GM12878 (cell line): ENCODE measurements around the gene SRPK3. TPM values are rescaled to one million over a fixed set of nuclear protein-coding genes. Genes with fewer than 3 reads are reported as not detected.

Source experiments
- ATAC-seq: fragments of 200-7000 bp; cut with Tn5 transposase; 3 replicates; pipeline ENCODE4 v1.9.1; 2020; ENCODE audit warnings: mild to moderate bottlenecking, moderate library complexity
- BruUV-seq: library from RNA; stranded (reverse); fragments of 400-500 nt; replicated peaks from 2 replicates; lab custom pipeline; 2021; lab: Mats Ljungman, UMichigan
- CTCF ChIA-PET: fragments of 300-600 bp; sonication (Branson Sonifier 250); formaldehyde crosslinking; extraction: SDS; loops from one replicate; lab custom pipeline; 2021; ENCODE audit warnings: inconsistent platforms; lab: Yijun Ruan, JAX
- POLR2A ChIA-PET: fragments of 350-600 bp; formaldehyde crosslinking; extraction: SDS; loops from one replicate; lab custom pipeline; 2021; ENCODE audit warnings: inconsistent platforms; lab: Charles Lee
- RAD21 ChIA-PET: fragments of 300-600 bp; sonication (Branson Sonifier 250); formaldehyde crosslinking; loops from one replicate; lab custom pipeline; 2023; ENCODE audit warnings: antibody characterized with exemption; ENCODE audit not compliant: unreplicated experiment; lab: Charles Lee
- SMC1A ChIA-PET: fragments of 300-600 bp; sonication (Branson Sonifier 250); formaldehyde crosslinking; loops from one replicate; lab custom pipeline; 2023; ENCODE audit not compliant: unreplicated experiment, uncharacterized antibody; lab: Charles Lee
- DNase-seq: peaks from one replicate; pipeline ENCODE4 v3.0.0-alpha.2; 2011; ENCODE audit warnings: low read depth, low spot score
- FAIRE-seq: peaks from 3 replicates; lab custom pipeline; 2011; peaks lifted over from hg19 to GRCh38; lab: Jason Lieb, UNC
- H2AFZ ChIP-seq: 2 replicates; pipeline ENCODE4 v1.6.0; 2011; ENCODE audit warnings: low read depth, low read length, control low read depth; ENCODE audit not compliant: control insufficient read depth
- H3K27ac ChIP-seq: 2 replicates; pipeline ENCODE4 v1.5.1; 2011; ENCODE audit warnings: control low read depth; ENCODE audit not compliant: control insufficient read depth, insufficient read depth
- H3K27me3 ChIP-seq, 2 experiments: replicated peaks in 1 of 2; 2 replicates each; pipeline versions ENCODE4 v1.6.0 to v1.6.1; 2011; ENCODE audit warnings: low read length in 1 of 2; ENCODE audit not compliant: control insufficient read depth in 2 of 2, insufficient read depth in 2 of 2
- H3K36me3 ChIP-seq, 2 experiments: 2 replicates each; pipeline ENCODE4 v1.5.1; 2011; ENCODE audit warnings: low read length in 1 of 2; ENCODE audit not compliant: control insufficient read depth in 2 of 2, insufficient read depth in 2 of 2
- H3K4me1 ChIP-seq: 2 replicates; pipeline ENCODE4 v1.6.1; 2011; ENCODE audit warnings: mild to moderate bottlenecking, low read length, moderate library complexity, mixed read lengths; ENCODE audit not compliant: control insufficient read depth, insufficient read depth
- H3K4me2 ChIP-seq: 2 replicates; pipeline ENCODE4 v1.6.0; 2011; ENCODE audit warnings: control low read depth; ENCODE audit not compliant: control insufficient read depth, insufficient read depth
- H3K4me3 ChIP-seq: fragments of 200-600 bp; sonication (generic); 2 replicates; pipeline ENCODE4 v1.5.1; 2016
- H3K79me2 ChIP-seq: 2 replicates; pipeline ENCODE4 v1.6.0; 2011; ENCODE audit warnings: low read length; ENCODE audit not compliant: control insufficient read depth, insufficient read depth
- H3K9ac ChIP-seq: 2 replicates; pipeline ENCODE4 v1.8.0; 2011; ENCODE audit warnings: low read length, control low read depth, mixed read lengths; ENCODE audit not compliant: control insufficient read depth, insufficient read depth
- H3K9me3 ChIP-seq: replicated peaks from 3 replicates; pipeline ENCODE4 v1.5.1; 2011; ENCODE audit warnings: mild to moderate bottlenecking, low read length; ENCODE audit not compliant: control insufficient read depth, insufficient read depth
- H4K20me1 ChIP-seq: 2 replicates; pipeline ENCODE4 v1.6.0; 2011; ENCODE audit not compliant: control insufficient read depth, insufficient read depth
- ASH2L ChIP-seq: fragments of 300-600, 200-600 bp; sonication (generic); IDR thresholded peaks from 2 replicates; pipeline ENCODE4 v1.6.1; 2017; ENCODE audit warnings: low read depth, mild to moderate bottlenecking, borderline replicate concordance
- ATF7 ChIP-seq: fragments of 450-650 bp; IDR thresholded peaks from 2 replicates; pipeline ENCODE4 v1.6.1; 2016; ENCODE audit warnings: low read depth, mild to moderate bottlenecking
- BHLHE40 ChIP-seq, 2 experiments: fragments of 450-650 bp in 1 of 2; IDR thresholded peaks; 2 replicates each; pipeline ENCODE4 v1.6.1; 2011 to 2017; ENCODE audit warnings: low read depth in 2 of 2, borderline replicate concordance in 1 of 2, improper control_type of control experiment in 1 of 2, low read length in 1 of 2, mild to moderate bottlenecking in 1 of 2
- CHD1 ChIP-seq: IDR thresholded peaks from 2 replicates; pipeline ENCODE4 v1.6.1; 2012; ENCODE audit warnings: low read depth, low read length, improper control_type of control experiment
- EP300 ChIP-seq, 2 experiments: fragments of 150-350 bp in 1 of 2; IDR thresholded peaks; 2 replicates each; pipeline ENCODE4 v1.6.1; 2011 to 2012; ENCODE audit warnings: low read depth in 2 of 2, low read length in 2 of 2, borderline replicate concordance in 1 of 2, improper control_type of control experiment in 1 of 2, inconsistent platforms in 1 of 2; ENCODE audit not compliant: control insufficient read depth in 1 of 2
- HDAC2 ChIP-seq: fragments of 200-600 bp; sonication (generic); IDR thresholded peaks from 2 replicates; pipeline ENCODE4 v1.6.1; 2017
- HDGF ChIP-seq: fragments of 450-650 bp; IDR thresholded peaks from 2 replicates; pipeline ENCODE4 v1.6.1; 2016; ENCODE audit warnings: antibody characterized with exemption
- PML ChIP-seq: IDR thresholded peaks from 2 replicates; pipeline ENCODE4 v1.6.1; 2012; ENCODE audit warnings: low read length, inconsistent platforms
- ZBED1 ChIP-seq: IDR thresholded peaks from 2 replicates; pipeline ENCODE4 v1.6.1; 2016; ENCODE audit warnings: borderline replicate concordance
- ZNF207 ChIP-seq: fragments of 450-650 bp; IDR thresholded peaks from 2 replicates; pipeline ENCODE4 v1.6.1; 2014; ENCODE audit warnings: antibody characterized with exemption, mild to moderate bottlenecking, borderline replicate concordance
- ZSCAN29 ChIP-seq: fragments of 450-650 bp; IDR thresholded peaks from 2 replicates; pipeline ENCODE4 v1.6.1; 2017; ENCODE audit warnings: mild to moderate bottlenecking, moderate library complexity
- WGBS: methylation state at CpG from one replicate; pipeline ENCODE4 v1.1.6; 2016; ENCODE audit warnings: low lambda C conversion rate; ENCODE audit not compliant: insufficient replicate concordance, insufficient coverage; ENCODE audit errors: missing lambda C conversion rate; 5-methylcytosine and 5-hydroxymethylcytosine counted together
- in situ Hi-C: fragments of 300-500 bp; cut with MboI; formaldehyde crosslinking; loops from 9 replicates; pipeline ENCODE4 v1.14.3; 2018; ENCODE audit warnings: mixed read lengths
- intact Hi-C: fragments of 100-400 bp; cut with micrococcal nuclease; formaldehyde crosslinking; loops from one replicate; pipeline ENCODE4 v1.14.2; 2022; ENCODE audit not compliant: unreplicated experiment
- polyA plus RNA-seq, 11 experiments: library from polyadenylated mRNA; depleted of rRNA in 4 of 11; unstranded in 6 of 11; stranded (reverse) in 5 of 11; fragments of >200 nt; fragmentation: Nextera tagmentation in 4 of 11; fragmentation: Illumina TruSeq in 1 of 11; extraction: Ambion mirVana in 4 of 11; extraction: Trizol in 1 of 11; gene quantifications; 1 replicate in 1 of 11; 2 replicates in 10 of 11; pipeline versions ENCODE4 v1.2.1 to v1.2.3, GENCODE V29; 2011 to 2016; ENCODE audit warnings: inconsistent platforms in 2 of 11, missing spikeins in 2 of 11, low read depth in 1 of 11
- total RNA-seq, 4 experiments: library from RNA; depleted of rRNA in 3 of 4; stranded (reverse); fragments of >200 nt in 3 of 4; fragmentation: Illumina TruSeq in 1 of 4; extraction: Trizol in 1 of 4; gene quantifications; 2 replicates each; pipeline versions ENCODE4 v1.2.1 to v1.2.3, GENCODE V29; 2013 to 2021
- TF ChIP-seq, protein P1 (sequence below): IDR thresholded peaks from 2 replicates; pipeline ENCODE4 v1.6.1; 2012; ENCODE audit warnings: low read depth, low read length, improper control_type of control experiment
- TF ChIP-seq, protein P2 (sequence below): fragments of 450-650 bp; IDR thresholded peaks from 2 replicates; pipeline ENCODE4 v1.6.1; 2016; ENCODE audit warnings: mild to moderate bottlenecking, moderate library complexity, borderline replicate concordance

The SRPK3 gene
- total and polyA plus RNA-seq, 10 of the 15 experiments (the other 5 are each of a cell fraction or from before 2014, with no cell fraction given): 0.05 to 0.19 TPM; not detected in 8

DNA sequence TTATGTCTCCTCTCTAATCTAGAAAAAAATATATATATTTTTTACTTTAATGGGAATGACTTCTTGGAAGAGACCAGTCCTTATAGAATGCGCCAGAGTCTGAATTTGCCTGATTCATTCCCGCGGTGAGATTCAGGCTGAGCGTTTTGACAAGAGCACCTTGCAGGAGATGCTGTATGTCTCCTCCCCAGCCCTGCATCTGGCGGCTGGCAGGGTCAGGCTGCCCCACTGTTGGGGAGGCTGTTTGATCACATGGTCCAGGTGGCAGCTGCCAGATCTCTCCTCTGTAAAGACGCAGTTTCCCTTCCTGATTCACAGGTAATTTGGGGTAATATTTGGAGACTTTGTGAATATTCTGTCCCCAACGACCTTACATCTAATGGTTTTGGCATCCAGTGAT, 39.8 kb downstream of the SRPK3 start:
- ChIA-PET RAD21 (no interaction called here), SMC1A (no interaction called here), POLR2A (no interaction called here), CTCF (no interaction called here)
- Histone ChIP-seq H3K4me2 (no peak overlapping the region), H3K4me1 (no peaks in the 10 kb centered on the region), H2AFZ (no peak overlapping the region), H4K20me1 (no peaks in the 10 kb centered on the region), H3K36me3 (no peaks in the 10 kb centered on the region), H3K79me2 (no peaks in the 10 kb centered on the region), H3K9ac (no peak overlapping the region), H3K4me3 (no peak overlapping the region), H3K27ac (no peak overlapping the region), H3K9me3 (no peaks in the 10 kb centered on the region), H3K27me3 (no peaks in the 10 kb centered on the region; a peak in 2 of 4 replicates)
- ATAC-seq (no peak), FAIRE-seq (no peak), DNase-seq (no peak)
- intact Hi-C loops (no loop called here), in situ Hi-C loops (loop anchor here (25.0 kb wide), 1 partner anchor 633 kb away; the partner anchor contains the start of gene MAGEA1)
- TF ChIP-seq, protein P1, sequence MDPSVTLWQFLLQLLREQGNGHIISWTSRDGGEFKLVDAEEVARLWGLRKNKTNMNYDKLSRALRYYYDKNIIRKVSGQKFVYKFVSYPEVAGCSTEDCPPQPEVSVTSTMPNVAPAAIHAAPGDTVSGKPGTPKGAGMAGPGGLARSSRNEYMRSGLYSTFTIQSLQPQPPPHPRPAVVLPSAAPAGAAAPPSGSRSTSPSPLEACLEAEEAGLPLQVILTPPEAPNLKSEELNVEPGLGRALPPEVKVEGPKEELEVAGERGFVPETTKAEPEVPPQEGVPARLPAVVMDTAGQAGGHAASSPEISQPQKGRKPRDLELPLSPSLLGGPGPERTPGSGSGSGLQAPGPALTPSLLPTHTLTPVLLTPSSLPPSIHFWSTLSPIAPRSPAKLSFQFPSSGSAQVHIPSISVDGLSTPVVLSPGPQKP: no peak
- TF ChIP-seq EP300 (IDR thresholded peaks at IDR 0.05; ENCODE audit: borderline replicate concordance in 1 of 2, control insufficient read depth in 1 of 2, low read depth in 2 of 2, low read length in 2 of 2): no peak
- no TSS peak for BruUV-seq
- WGBS: 57% methylated on average over 7 of the region's 7 CpGs

DNA sequence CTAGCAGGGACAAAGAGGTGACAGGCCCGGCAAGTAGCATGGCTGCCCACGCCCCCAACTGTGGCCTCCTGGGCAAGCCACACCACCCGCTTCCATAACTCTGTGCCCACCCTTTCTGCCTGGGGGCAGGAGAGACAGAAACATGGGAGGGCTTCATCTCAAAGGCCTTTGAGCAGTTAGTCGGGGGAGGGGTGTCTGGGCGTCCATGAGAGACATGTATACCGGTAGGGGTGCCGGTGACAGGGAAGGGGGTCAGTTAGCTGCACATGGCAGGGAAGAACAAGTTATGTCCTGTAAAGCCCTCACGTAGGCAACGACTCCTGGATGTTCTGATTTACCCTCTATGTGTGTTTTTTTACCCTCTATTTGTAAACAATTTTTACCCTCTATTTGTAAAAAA, 40.2 kb downstream of the SRPK3 start:
- no peaks in the 10 kb centered on the region for H3K4me1 ChIP-seq
- no peak overlapping the region for H2AFZ ChIP-seq
- 47% methylated on average over 9 of the region's 9 CpGs for WGBS
- TF ChIP-seq CHD1 (no peak), BHLHE40 (IDR thresholded peaks at IDR 0.05; ENCODE audit: borderline replicate concordance in 1 of 2, low read depth in 2 of 2, low read length in 1 of 2) (no peak), ZBED1 (no peak), ATF7 (no peak), ZNF207 (no peak), ZSCAN29 (no peak), HDGF (no peak), ASH2L (no peak), HDAC2 (no peak), PML (no peak)
- TF ChIP-seq, protein P2, sequence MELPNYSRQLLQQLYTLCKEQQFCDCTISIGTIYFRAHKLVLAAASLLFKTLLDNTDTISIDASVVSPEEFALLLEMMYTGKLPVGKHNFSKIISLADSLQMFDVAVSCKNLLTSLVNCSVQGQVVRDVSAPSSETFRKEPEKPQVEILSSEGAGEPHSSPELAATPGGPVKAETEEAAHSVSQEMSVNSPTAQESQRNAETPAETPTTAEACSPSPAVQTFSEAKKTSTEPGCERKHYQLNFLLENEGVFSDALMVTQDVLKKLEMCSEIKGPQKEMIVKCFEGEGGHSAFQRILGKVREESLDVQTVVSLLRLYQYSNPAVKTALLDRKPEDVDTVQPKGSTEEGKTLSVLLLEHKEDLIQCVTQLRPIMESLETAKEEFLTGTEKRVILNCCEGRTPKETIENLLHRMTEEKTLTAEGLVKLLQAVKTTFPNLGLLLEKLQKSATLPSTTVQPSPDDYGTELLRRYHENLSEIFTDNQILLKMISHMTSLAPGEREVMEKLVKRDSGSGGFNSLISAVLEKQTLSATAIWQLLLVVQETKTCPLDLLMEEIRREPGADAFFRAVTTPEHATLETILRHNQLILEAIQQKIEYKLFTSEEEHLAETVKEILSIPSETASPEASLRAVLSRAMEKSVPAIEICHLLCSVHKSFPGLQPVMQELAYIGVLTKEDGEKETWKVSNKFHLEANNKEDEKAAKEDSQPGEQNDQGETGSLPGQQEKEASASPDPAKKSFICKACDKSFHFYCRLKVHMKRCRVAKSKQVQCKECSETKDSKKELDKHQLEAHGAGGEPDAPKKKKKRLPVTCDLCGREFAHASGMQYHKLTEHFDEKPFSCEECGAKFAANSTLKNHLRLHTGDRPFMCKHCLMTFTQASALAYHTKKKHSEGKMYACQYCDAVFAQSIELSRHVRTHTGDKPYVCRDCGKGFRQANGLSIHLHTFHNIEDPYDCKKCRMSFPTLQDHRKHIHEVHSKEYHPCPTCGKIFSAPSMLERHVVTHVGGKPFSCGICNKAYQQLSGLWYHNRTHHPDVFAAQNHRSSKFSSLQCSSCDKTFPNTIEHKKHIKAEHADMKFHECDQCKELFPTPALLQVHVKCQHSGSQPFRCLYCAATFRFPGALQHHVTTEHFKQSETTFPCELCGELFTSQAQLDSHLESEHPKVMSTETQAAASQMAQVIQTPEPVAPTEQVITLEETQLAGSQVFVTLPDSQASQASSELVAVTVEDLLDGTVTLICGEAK: no peak
- TF ChIP-seq, all 136 proteins: peak for 0
- DNase-seq: no peak
- no peak for FAIRE-seq
- ChIA-PET RAD21 (no interaction called here), CTCF (no interaction called here), POLR2A (no interaction called here), SMC1A (no interaction called here)
- no peak overlapping the region for H3K9ac ChIP-seq
- no peak overlapping the region for H3K27ac ChIP-seq
- H3K9me3 ChIP-seq: no peaks in the 10 kb centered on the region
- ATAC-seq: no peak
- H3K79me2 ChIP-seq: no peaks in the 10 kb centered on the region
- no peak overlapping the region for H3K4me2 ChIP-seq
- BruUV-seq: no TSS peak
- H3K27me3 ChIP-seq: no peaks in the 10 kb centered on the region; a peak in 2 of 4 replicates
- in situ Hi-C loops: loop anchor here (25.0 kb wide), 1 partner anchor 634 kb away; the partner anchor contains the start of gene MAGEA1
- no peaks in the 10 kb centered on the region for H4K20me1 ChIP-seq
- no peak overlapping the region for H3K4me3 ChIP-seq
- intact Hi-C loops: no loop called here
- no peaks in the 10 kb centered on the region for H3K36me3 ChIP-seq
